Activated CD8-positive, alpha-beta memory T cell treated with anti-CD3 and anti-CD28 coated beads, Interleukin-2, amount 50 U/mL, for 24 hours (primary cell): ENCODE data around the gene PHF23.

Source experiments
- DNase-seq: peaks from one replicate; pipeline ENCODE4 v3.0.0-alpha.2; 2020; ENCODE audit errors: extremely low read depth

Gene PHF23

GRCh38 chr17:7239091-7240027 lies at the start of gene PHF23:
PHF23 (minus strand) TSS chr17:7239457; CDS start chr17:7239279, 178 bp downstream.
- peak; percentile 94 for DNase-seq

- no peak for DNase-seq
These were observed 46.4 kb upstream of the PHF23 start for GRCh38 chr17:7285679-7286078.

- no peak for DNase-seq
These were observed 45.7 kb upstream of the PHF23 start for GRCh38 chr17:7284911-7285310.

GRCh38 chr17:7283471-7284216 lies 44.4 kb upstream of the PHF23 start:
- DNase-seq, result no peak

GRCh38 chr17:7282752-7283321 lies 43.6 kb upstream of the PHF23 start:
- DNase-seq, result no peak

- DNase-seq, result no peak
These were observed 42.9 kb upstream of the PHF23 start for GRCh38 chr17:7281953-7282751.

GRCh38 chr17:7281074-7281952 lies 42.1 kb upstream of the PHF23 start, which contains the start of gene SLC2A4:
SLC2A4 (plus strand) TSS chr17:7281718; CDS start chr17:7281935, 217 bp downstream.
- DNase-seq, result peak; percentile 69

GRCh38 chr17:7280519-7281073 lies 41.3 kb upstream of the PHF23 start:
- DNase-seq, result peak; percentile 66

- no peak for DNase-seq
These were observed 40.2 kb upstream of the PHF23 start for GRCh38 chr17:7279448-7279847.

GRCh38 chr17:7266784-7267183 lies 27.5 kb upstream of the PHF23 start:
- no peak for DNase-seq

GRCh38 chr17:7263801-7264078 lies 24.5 kb upstream of the PHF23 start:
- no peak for DNase-seq

- DNase-seq, result no peak
These were observed 23.9 kb upstream of the PHF23 start for GRCh38 chr17:7262935-7263800.

GRCh38 chr17:7262192-7262934 lies 23.1 kb upstream of the PHF23 start, which contains the start of gene CLDN7:
CLDN7 (minus strand) TSS chr17:7262478; CDS start chr17:7262043, 435 bp downstream.
- no peak for DNase-seq

GRCh38 chr17:7261379-7262191 lies 22.3 kb upstream of the PHF23 start:
- DNase-seq, result no peak

GRCh38 chr17:7260651-7261378 lies 21.6 kb upstream of the PHF23 start:
- DNase-seq, result no peak

- DNase-seq, result no peak
These were observed 20.9 kb upstream of the PHF23 start for GRCh38 chr17:7260151-7260550.

- no peak for DNase-seq
These were observed 20.3 kb upstream of the PHF23 start for GRCh38 chr17:7259555-7259889.
